ENCODE measurements around the gene NSMCE3.
"Not testable (repeated sequence)": the region's sequence is repeated elsewhere in the genome, so short reads cannot be mapped to it uniquely, and the experiment has no call there.

Gene NSMCE3

GRCh38 chr15:29270169-29270955 lies 740 bp upstream of the NSMCE3 start:
- DNase-seq (ENCODE audit: low spot score), result peak; percentile 8

GRCh38 chr15:29268706-29269484 lies 727 bp downstream of the NSMCE3 start:
- peak; percentile 21 for DNase-seq (ENCODE audit: low spot score)

GRCh38 chr15:29266052-29266582 lies 3.5 kb downstream of the NSMCE3 start:
- no peak for DNase-seq (ENCODE audit: low spot score)

- no peak for DNase-seq (ENCODE audit: low spot score)
Measured at GRCh38 chr15:29263289-29263688, 6.3 kb downstream of the NSMCE3 start.

- no peak for DNase-seq (ENCODE audit: low spot score)
Measured at GRCh38 chr15:29262738-29263137, 6.9 kb downstream of the NSMCE3 start.

- DNase-seq (ENCODE audit: low spot score), result no peak
Measured at GRCh38 chr15:29260896-29261295, 8.7 kb downstream of the NSMCE3 start.

GRCh38 chr15:29259233-29259632 lies 10.4 kb downstream of the NSMCE3 start:
- no peak for DNase-seq (ENCODE audit: low spot score)

GRCh38 chr15:29252234-29252633 lies 17.4 kb downstream of the NSMCE3 start:
- no peak for DNase-seq (ENCODE audit: low spot score)

- DNase-seq (ENCODE audit: low spot score), result no peak
Measured at GRCh38 chr15:29244544-29244943, 25.1 kb downstream of the NSMCE3 start.

- no peak for DNase-seq (ENCODE audit: low spot score)
Measured at GRCh38 chr15:29244123-29244522, 25.5 kb downstream of the NSMCE3 start.

GRCh38 chr15:29242456-29243242 lies 27.0 kb downstream of the NSMCE3 start:
- peak; percentile 16 for DNase-seq (ENCODE audit: low spot score)

GRCh38 chr15:29241207-29241606 lies 28.4 kb downstream of the NSMCE3 start:
- DNase-seq (ENCODE audit: low spot score), result no peak

DNA sequence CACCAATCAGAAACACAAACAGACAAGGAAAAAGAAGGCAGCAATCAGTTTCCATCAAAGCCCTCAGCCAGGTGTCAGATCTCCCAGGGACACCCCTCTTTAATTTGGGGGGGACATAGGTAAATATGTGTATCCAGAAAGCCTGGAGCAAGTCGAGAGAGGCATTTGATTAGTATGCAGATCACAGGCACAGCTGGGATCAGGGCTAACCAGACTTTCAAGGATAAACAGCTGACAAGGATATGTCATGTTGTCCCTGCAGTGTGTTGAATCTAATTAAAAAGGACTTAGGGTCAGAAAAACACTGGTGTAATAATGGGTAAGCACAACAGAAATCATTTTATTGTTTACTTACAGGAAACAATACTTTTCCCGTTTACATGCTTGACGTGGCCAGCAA lies 30.2 kb downstream of the NSMCE3 start:
- DNase-seq (ENCODE audit: low spot score), result no peak

GRCh38 chr15:29233566-29233965 lies 36.1 kb downstream of the NSMCE3 start:
- DNase-seq (ENCODE audit: low spot score), result no peak

DNA sequence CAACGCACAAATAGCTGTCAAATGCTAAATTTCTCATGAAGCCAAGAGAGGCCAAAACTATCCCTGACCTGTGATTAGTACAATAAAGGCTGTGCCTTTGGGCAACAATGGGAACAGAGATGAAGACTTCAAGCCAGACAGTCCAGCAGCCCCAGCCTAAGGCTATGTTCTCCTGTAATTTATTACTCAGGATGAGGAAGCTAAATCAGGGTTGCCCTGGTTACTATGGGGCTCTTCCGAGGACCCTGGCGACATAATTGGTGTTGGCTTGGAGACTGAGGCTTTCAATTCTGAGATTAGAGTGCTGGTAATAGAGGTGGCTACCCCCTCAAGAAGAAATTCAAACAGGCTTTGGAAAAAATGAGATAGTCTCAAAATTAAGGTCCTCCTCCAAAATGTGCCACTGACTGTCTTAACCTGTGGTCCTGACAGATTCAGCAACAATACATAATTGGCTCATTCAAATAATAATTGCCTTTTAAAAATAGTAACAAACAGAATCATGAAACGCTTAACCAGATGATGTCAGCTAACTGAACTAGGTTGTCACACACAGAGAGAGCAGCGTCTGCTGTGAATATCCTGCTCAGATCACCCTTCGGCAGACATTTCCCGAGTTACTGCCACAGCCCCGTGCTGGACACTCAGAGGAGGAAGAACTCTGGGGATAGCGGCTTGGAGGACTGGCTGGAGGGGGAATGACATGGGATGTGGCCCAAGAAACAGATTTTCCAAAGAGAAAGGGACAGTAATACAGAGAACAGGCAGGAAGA lies 43.0 kb downstream of the NSMCE3 start:
- DNase-seq (ENCODE audit: low spot score), result no peak

- no peak for DNase-seq (ENCODE audit: low spot score)
Measured at GRCh38 chr15:29225534-29226234, 43.9 kb downstream of the NSMCE3 start.

- not testable (repeated sequence) for DNase-seq (ENCODE audit: low spot score)
Measured at GRCh38 chr15:29224987-29225363, 44.6 kb downstream of the NSMCE3 start.

- DNase-seq (ENCODE audit: low spot score), result not testable (repeated sequence)
Measured at GRCh38 chr15:29224235-29224986, 45.2 kb downstream of the NSMCE3 start.

GRCh38 chr15:29223640-29224039 lies 46.0 kb downstream of the NSMCE3 start:
- DNase-seq (ENCODE audit: low spot score), result no peak
